ENCODE results near the gene THSD4. TPM values are rescaled to one million over a fixed set of nuclear protein-coding genes. Genes with fewer than 3 reads are reported as not detected.

The THSD4 gene
- total and polyA plus RNA-seq, 9 of the 15 experiments (the other 6 are each of a cell fraction or from before 2014, with no cell fraction given): 0.04 TPM; not detected in 5

- TF ChIP-seq GTF3C2 (IDR thresholded peaks at IDR 0.05; ENCODE audit: borderline replicate concordance, extremely low read depth, insufficient read length): no peak
These were observed 187.7 kb downstream of the THSD4 start (continued) for GRCh38 chr15:71302861-71303410.

GRCh38 chr15:71303977-71304376 lies 188.7 kb downstream of the THSD4 start:
- Histone ChIP-seq H3K4me3 (no peak overlapping the region), H3K9me3 (replicated peaks; ENCODE audit: control insufficient read depth, insufficient read depth, low read depth, low read length) (no peaks in the 10 kb centered on the region), H3K9ac (ENCODE audit: insufficient read depth in 1 of 2, low read depth in 2 of 2, low read length in 2 of 2) (no peak overlapping the region), H3K9me1 (ENCODE audit: control insufficient read depth, insufficient read depth, low read length) (no peaks in the 10 kb centered on the region), H3K79me2 (ENCODE audit: control insufficient read depth, insufficient read depth, low read length) (no peaks in the 10 kb centered on the region), H2AFZ (ENCODE audit: low read depth, low read length) (no peak overlapping the region), H3K4me2 (ENCODE audit: insufficient read depth, low read length) (no peak overlapping the region), H4K20me1 (replicated peaks; ENCODE audit: control insufficient read depth, insufficient read depth, low read length) (no peaks in the 10 kb centered on the region), H3K27ac (ENCODE audit: extremely low read depth, low read depth, low read length) (no peak overlapping the region), H3K4me1 (replicated peaks in 1 of 2; ENCODE audit: control insufficient read depth in 2 of 2, insufficient read depth in 2 of 2, low read length in 2 of 2) (no peaks in the 10 kb centered on the region), H3K36me3 (ENCODE audit: control insufficient read depth, insufficient read depth, low read length) (no peaks in the 10 kb centered on the region), H3K27me3 (ENCODE audit: control insufficient read depth in 2 of 2, insufficient read depth in 2 of 2, low read length in 2 of 2) (no peaks in the 10 kb centered on the region)
- ChIA-PET CTCF (ENCODE audit: low intra/inter-chr PET ratio) (no interaction called here), POLR2A (no interaction called here)
- BruUV-seq (replicated peaks): no TSS peak
- DNase-seq (ENCODE audit: extremely low read depth in 1 of 4, low spot score in 3 of 4): no peak
- intact Hi-C loops (cut with micrococcal nuclease): no loop called here
- in situ Hi-C loops (cut with MboI): no loop called here
- no peak for FAIRE-seq
- no peak for ATAC-seq
- WGBS (ENCODE audit: insufficient coverage, low coverage, missing lambda C conversion rate): 0% methylated on average over 2 of the region's 2 CpGs
- TF ChIP-seq ARID1B (IDR thresholded peaks at IDR 0.05) (no peak), ZBTB11 (CRISPR knock-in tag; IDR thresholded peaks at IDR 0.05) (no peak), E2F4 (CRISPR knock-in tag; IDR thresholded peaks at IDR 0.05; ENCODE audit: low read depth) (no peak), TSHZ1 (CRISPR knock-in tag; IDR thresholded peaks at IDR 0.05) (no peak)
